NCI-H748 (cell line): ENCODE results near the gene OCEL1.
"Not testable (repeated sequence)": the region's sequence is repeated elsewhere in the genome, so short reads cannot be mapped to it uniquely, and the experiment has no call there.

Source experiments
- DNase-seq: peaks from one replicate; lab custom pipeline; 2025; ENCODE audit not compliant: unreplicated experiment; lab: John Stamatoyannopoulos, UW

OCEL1 gene

GRCh38 chr19:17260842-17261325, 34.9 kb downstream of the OCEL1 start:
- DNase-seq, result peak; percentile 81

GRCh38 chr19:17262557-17262956, 36.5 kb downstream of the OCEL1 start:
- no peak for DNase-seq

- DNase-seq, result no peak
Observed at GRCh38 chr19:17263712-17264640, 38.0 kb downstream of the OCEL1 start.

GRCh38 chr19:17264641-17264979, 38.6 kb downstream of the OCEL1 start, which contains the start of gene USHBP1:
USHBP1 (minus strand) TSS chr19:17264745; CDS start chr19:17264299, 446 bp downstream.
- no peak for DNase-seq

GRCh38 chr19:17266026-17266425, 40.0 kb downstream of the OCEL1 start:
- DNase-seq, result no peak

- DNase-seq, result no peak
Observed at GRCh38 chr19:17266589-17266974, 40.6 kb downstream of the OCEL1 start.

GRCh38 chr19:17266975-17267788, 41.2 kb downstream of the OCEL1 start, which contains the start of gene BABAM1:
BABAM1 (plus strand) TSS chr19:17267443; CDS start chr19:17268807, 1,364 bp downstream.
- DNase-seq, result peak; percentile 96

- no peak for DNase-seq
Observed at GRCh38 chr19:17268754-17269153, 42.7 kb downstream of the OCEL1 start.

GRCh38 chr19:17274892-17275291, 48.9 kb downstream of the OCEL1 start:
- DNase-seq, result not testable (repeated sequence)

- no peak for DNase-seq
Observed at GRCh38 chr19:17275441-17276175, 49.6 kb downstream of the OCEL1 start.
